ENCODE measurements around the gene CTSD. TPM values are rescaled to one million over a fixed set of nuclear protein-coding genes. Genes with fewer than 3 reads are reported as not detected.

CTSD gene
- total RNA-seq, 1 experiment from 2014 or later = 26.1 TPM

DNA sequence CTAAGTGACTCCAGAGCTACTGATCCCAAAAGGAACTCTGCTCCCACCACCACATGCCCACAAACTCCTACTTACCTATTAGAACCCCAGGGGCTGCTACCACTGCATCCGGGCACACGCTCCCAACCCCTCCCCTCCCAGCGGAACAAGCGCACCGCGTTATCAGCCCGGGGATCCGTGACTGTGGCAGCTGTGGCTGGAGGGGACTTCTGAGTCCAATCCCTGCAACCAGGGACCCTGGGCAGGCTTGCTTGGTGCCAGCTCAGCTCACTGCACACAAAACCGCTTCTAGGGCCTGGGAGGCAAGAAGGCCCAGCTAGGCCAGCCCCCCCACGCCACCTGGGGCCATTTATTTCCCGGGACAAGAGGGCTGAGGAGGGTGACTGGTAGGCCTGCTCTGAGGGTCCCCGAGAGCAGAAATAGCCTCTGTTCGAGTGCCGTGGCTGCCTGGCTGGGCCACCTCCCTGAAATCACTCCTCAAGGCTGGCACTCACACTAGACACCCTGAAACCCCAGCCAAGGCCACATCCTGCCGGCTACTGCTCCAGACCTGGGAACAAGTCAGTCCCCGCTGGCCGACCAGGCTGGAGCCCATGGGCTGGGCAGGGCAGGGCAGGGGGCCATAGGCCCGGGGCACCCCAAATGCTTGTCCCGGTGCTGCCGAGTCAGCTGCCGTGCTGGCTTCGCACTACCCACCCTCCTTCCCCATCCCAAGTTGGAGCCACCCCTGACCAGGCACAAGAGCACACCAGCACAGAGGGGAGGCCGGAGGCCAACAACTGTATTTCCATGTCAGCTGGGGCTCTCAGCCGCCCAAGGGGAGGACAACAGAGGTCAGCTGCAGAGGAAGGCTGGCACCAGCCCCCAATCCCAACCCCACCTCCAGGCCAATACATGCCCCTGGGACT, 11.5 kb downstream of the CTSD start:
- no peak overlapping the region for H3K4me3 ChIP-seq (ENCODE audit: low read length)
- peaks cover 9% of the 10 kb centered on the region for H3K4me1 ChIP-seq (ENCODE audit: low read length)
- H3K9me3 ChIP-seq (ENCODE audit: low read length) = no peaks in the 10 kb centered on the region
- H3K4me2 ChIP-seq (ENCODE audit: low read depth, low read length, poor library complexity, severe bottlenecking) = no peak overlapping the region
- H3K9ac ChIP-seq (ENCODE audit: low read length) = no peak overlapping the region
- no peaks in the 10 kb centered on the region for H3K27me3 ChIP-seq (ENCODE audit: low read length)
- H3K9me2 ChIP-seq (replicated peaks; ENCODE audit: insufficient read depth, low read length) = no peaks in the 10 kb centered on the region
- H3K27ac ChIP-seq (ENCODE audit: low read length) = no peak overlapping the region
- no peak overlapping the region for H2AFZ ChIP-seq (ENCODE audit: low read length)
- no peaks in the 10 kb centered on the region for H3K79me2 ChIP-seq (ENCODE audit: low read length)
- H3K36me3 ChIP-seq (ENCODE audit: insufficient read depth, low read length) = no peaks in the 10 kb centered on the region
- DNase-seq = no peak
- no peaks in the 10 kb centered on the region for H4K20me1 ChIP-seq (ENCODE audit: insufficient read depth, low read depth, low read length)

DNA sequence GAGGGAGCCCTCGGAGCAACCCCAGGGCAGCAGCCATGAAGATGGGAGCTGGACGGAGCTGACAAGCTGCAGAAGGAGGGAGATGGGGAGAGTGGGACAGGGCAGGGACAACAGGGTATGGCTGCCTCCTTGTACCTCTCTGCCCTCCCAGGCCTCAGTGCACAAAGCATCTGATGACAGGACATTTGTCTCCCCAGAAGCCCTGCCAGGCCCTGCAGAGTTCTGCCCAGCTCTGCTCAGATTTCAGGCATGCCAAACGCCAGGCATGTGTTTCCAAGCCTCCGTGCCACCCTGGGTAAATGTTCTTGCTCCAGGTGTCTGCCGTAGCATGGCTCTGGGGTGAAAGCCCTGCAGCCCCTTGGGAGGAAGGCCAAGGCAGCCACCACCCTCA, 12.2 kb downstream of the CTSD start:
- Histone ChIP-seq H4K20me1 (ENCODE audit: insufficient read depth, low read depth, low read length) (no peaks in the 10 kb centered on the region), H3K4me1 (ENCODE audit: low read length) (peaks cover 9% of the 10 kb centered on the region), H2AFZ (ENCODE audit: low read length) (no peak overlapping the region), H3K36me3 (ENCODE audit: insufficient read depth, low read length) (no peaks in the 10 kb centered on the region), H3K9me2 (replicated peaks; ENCODE audit: insufficient read depth, low read length) (no peaks in the 10 kb centered on the region), H3K79me2 (ENCODE audit: low read length) (no peaks in the 10 kb centered on the region), H3K4me3 (ENCODE audit: low read length) (no peak overlapping the region), H3K9me3 (ENCODE audit: low read length) (no peaks in the 10 kb centered on the region), H3K9ac (ENCODE audit: low read length) (no peak overlapping the region), H3K27ac (ENCODE audit: low read length) (no peak overlapping the region), H3K27me3 (ENCODE audit: low read length) (no peaks in the 10 kb centered on the region), H3K4me2 (ENCODE audit: low read depth, low read length, poor library complexity, severe bottlenecking) (no peak overlapping the region)
- DNase-seq = no peak

DNA sequence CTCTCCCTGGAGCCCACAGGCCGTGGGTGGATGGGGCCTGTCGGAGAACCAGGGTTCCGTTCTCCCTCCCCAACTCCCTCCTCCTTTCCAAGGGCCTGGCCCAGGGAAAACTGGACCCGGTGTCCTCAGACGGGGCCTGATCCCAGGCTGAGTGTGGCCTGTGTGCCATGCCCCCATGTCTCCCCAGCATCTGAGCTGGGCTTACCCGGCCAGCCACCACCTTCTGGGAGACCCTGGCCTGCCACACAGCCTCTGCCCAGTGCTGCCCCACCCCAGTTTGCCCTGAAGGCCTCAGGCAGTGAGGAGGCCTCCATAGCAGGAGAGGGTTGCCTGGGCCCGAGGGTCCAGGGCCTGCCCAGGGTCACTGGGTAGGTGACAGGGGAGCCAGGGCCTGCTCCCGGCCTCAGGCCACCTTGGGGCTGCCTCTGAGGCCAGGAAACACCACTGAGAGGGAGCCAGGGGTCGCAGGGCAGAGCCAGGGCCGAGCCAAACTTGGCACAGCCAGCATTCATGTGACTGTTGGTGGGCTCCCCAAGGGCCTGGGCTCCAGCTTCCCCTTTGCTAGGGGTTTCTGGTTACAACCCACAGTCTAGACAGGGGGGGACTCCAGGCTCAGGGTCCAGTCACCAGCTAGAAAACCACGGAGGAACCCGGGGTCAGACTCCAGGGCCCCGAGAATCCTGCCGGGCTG, 12.7 kb downstream of the CTSD start:
- no peak overlapping the region for H3K4me2 ChIP-seq (ENCODE audit: low read depth, low read length, poor library complexity, severe bottlenecking)
- DNase-seq = no peak
- no peak overlapping the region for H2AFZ ChIP-seq (ENCODE audit: low read length)
- H3K79me2 ChIP-seq (ENCODE audit: low read length) = no peaks in the 10 kb centered on the region
- no peaks in the 10 kb centered on the region for H3K9me2 ChIP-seq (replicated peaks; ENCODE audit: insufficient read depth, low read length)
- H4K20me1 ChIP-seq (ENCODE audit: insufficient read depth, low read depth, low read length) = no peaks in the 10 kb centered on the region
- H3K4me3 ChIP-seq (ENCODE audit: low read length) = no peak overlapping the region
- no peaks in the 10 kb centered on the region for H3K27me3 ChIP-seq (ENCODE audit: low read length)
- no peaks in the 10 kb centered on the region for H3K9me3 ChIP-seq (ENCODE audit: low read length)
- H3K36me3 ChIP-seq (ENCODE audit: insufficient read depth, low read length) = no peaks in the 10 kb centered on the region
- no peak overlapping the region for H3K27ac ChIP-seq (ENCODE audit: low read length)
- H3K4me1 ChIP-seq (ENCODE audit: low read length) = peaks cover 9% of the 10 kb centered on the region
- no peak overlapping the region for H3K9ac ChIP-seq (ENCODE audit: low read length)

DNA sequence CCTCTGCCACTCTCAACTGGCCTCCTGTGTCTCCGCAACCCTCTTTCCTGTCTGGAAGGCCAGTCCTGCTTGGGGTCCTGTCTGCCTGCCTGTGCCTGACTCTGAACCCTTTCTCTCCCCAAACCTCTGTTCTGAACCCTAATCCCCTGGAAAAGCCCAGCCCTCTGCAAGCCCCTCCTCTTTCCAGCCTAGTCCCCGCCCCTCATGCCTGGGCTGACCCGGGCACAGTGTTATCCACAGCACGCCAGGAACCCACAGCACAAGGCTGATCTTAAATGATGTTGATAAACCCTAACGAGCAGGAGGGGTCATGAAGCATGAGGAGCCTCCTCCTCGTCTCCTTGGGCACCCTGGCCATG, 13.3 kb downstream of the CTSD start, which contains the start of gene IFITM10:
TSS of gene IFITM10 (minus strand) at position 115 of the 359 bp plus-strand sequence. CDS start 153 bp downstream, outside the sequence.
- Histone ChIP-seq H3K27me3 (ENCODE audit: low read length) (no peaks in the 10 kb centered on the region), H3K9me2 (replicated peaks; ENCODE audit: insufficient read depth, low read length) (no peaks in the 10 kb centered on the region), H3K79me2 (ENCODE audit: low read length) (no peaks in the 10 kb centered on the region), H3K27ac (ENCODE audit: low read length) (no peak within 1 kb of the TSS), H3K36me3 (ENCODE audit: insufficient read depth, low read length) (no peaks in the 10 kb centered on the region), H4K20me1 (ENCODE audit: insufficient read depth, low read depth, low read length) (no peaks in the 10 kb centered on the region), H2AFZ (ENCODE audit: low read length) (no peak within 1 kb of the TSS), H3K4me3 (ENCODE audit: low read length) (no peak within 1 kb of the TSS), H3K9ac (ENCODE audit: low read length) (no peak within 1 kb of the TSS), H3K4me2 (ENCODE audit: low read depth, low read length, poor library complexity, severe bottlenecking) (no peak within 1 kb of the TSS), H3K9me3 (ENCODE audit: low read length) (no peaks in the 10 kb centered on the region), H3K4me1 (ENCODE audit: low read length) (peaks cover 9% of the 10 kb centered on the region)
- no peak for DNase-seq

DNA sequence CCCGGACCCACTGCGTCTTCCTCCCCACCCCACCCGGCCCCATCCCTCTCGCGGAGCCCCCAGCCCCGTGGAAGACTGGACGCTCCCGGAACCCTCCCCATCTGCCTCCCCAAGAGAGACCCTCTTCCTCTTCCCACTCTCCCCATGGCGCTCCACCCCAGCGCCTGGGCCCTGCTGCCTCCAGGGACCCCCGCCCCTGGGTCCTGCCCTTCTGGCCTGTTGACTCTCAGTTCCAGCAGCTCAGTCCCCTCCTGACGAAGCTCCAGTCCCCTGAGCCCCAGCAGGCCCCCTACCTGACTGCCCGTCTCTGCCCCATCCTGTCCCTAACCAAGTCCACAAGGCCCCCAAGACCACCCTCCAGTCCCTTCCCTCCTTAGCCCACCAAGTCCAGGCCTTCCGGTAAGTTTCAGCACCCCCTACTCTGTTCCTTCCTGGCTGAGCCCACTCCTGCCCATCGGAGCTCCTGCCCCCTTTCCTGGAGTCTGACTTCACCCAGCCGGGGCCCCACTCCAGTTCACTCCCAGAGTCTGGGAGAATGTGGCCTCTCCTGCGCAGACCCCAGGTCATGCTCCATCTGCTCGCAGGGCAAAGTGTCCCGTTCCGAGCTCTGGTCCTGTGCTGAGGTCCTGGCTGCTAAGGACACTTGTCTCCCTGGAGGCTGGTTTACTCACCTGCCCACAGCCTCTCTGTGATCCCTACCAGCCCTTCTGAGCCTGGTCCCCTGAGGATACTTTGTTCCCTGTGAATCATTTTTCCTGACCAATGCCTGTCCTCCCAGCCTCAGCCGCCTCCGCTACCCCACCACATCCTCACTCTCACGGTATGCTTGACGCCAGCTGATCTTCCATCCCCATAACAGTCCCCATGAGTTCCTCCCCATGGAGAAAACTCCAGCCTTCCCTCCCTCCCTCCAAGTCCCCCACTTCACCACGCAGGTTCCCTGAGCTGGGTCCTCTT, 14.1 kb downstream of the CTSD start:
- peaks cover 9% of the 10 kb centered on the region for H3K4me1 ChIP-seq (ENCODE audit: low read length)
- no peak overlapping the region for H3K9ac ChIP-seq (ENCODE audit: low read length)
- no peaks in the 10 kb centered on the region for H3K79me2 ChIP-seq (ENCODE audit: low read length)
- no peaks in the 10 kb centered on the region for H4K20me1 ChIP-seq (ENCODE audit: insufficient read depth, low read depth, low read length)
- no peaks in the 10 kb centered on the region for H3K27me3 ChIP-seq (ENCODE audit: low read length)
- no peak overlapping the region for H3K4me3 ChIP-seq (ENCODE audit: low read length)
- no peak overlapping the region for H3K27ac ChIP-seq (ENCODE audit: low read length)
- no peaks in the 10 kb centered on the region for H3K36me3 ChIP-seq (ENCODE audit: insufficient read depth, low read length)
- no peaks in the 10 kb centered on the region for H3K9me2 ChIP-seq (replicated peaks; ENCODE audit: insufficient read depth, low read length)
- no peaks in the 10 kb centered on the region for H3K9me3 ChIP-seq (ENCODE audit: low read length)
- H3K4me2 ChIP-seq (ENCODE audit: low read depth, low read length, poor library complexity, severe bottlenecking) = no peak overlapping the region
- DNase-seq = no peak
- H2AFZ ChIP-seq (ENCODE audit: low read length) = no peak overlapping the region

DNA sequence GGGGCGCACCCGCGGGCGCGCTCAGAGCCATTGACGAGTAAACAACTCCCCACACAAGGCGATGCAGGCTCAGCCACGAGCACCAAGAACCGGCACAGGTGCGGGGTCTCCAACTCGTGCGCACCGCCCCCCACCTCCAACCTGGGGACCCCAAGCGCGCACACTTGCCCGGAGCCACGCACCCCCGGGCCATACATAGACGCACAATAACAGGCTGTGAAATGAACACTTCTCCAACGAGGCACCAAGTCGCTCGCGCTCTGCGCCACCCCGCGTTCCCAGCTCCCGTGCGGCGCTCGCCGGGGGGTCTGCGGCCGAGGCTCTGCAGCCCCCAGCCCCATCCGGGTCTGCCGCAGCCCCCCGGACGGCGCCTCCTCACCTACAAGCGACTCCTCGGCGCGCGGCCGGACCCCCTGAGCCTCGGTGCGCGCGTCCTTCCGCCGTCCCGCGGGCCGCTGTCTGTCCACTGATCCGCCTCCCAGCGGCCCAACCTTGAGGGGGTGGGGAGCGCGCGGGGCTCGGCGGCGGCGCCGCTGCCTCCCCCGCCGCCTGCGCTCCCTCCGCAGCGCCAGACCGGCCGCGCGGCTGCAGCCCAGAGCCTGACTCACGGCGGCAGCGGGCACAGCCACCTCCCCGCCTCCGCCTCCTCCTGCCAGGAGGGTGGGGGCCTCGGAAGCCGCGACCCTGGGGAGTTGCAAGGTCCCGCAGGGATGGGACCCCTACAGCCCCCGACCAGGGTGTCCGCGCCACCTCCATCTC, 14.9 kb downstream of the CTSD start:
- Histone ChIP-seq H3K9ac (ENCODE audit: low read length) (no peak overlapping the region), H3K27me3 (ENCODE audit: low read length) (no peaks in the 10 kb centered on the region), H3K27ac (ENCODE audit: low read length) (no peak overlapping the region), H3K9me2 (replicated peaks; ENCODE audit: insufficient read depth, low read length) (no peaks in the 10 kb centered on the region), H3K4me3 (ENCODE audit: low read length) (no peak overlapping the region), H4K20me1 (ENCODE audit: insufficient read depth, low read depth, low read length) (no peaks in the 10 kb centered on the region), H3K36me3 (ENCODE audit: insufficient read depth, low read length) (no peaks in the 10 kb centered on the region), H3K79me2 (ENCODE audit: low read length) (no peaks in the 10 kb centered on the region), H3K4me2 (ENCODE audit: low read depth, low read length, poor library complexity, severe bottlenecking) (no peak overlapping the region), H3K9me3 (ENCODE audit: low read length) (no peaks in the 10 kb centered on the region), H2AFZ (ENCODE audit: low read length) (no peak overlapping the region), H3K4me1 (ENCODE audit: low read length) (peaks cover 9% of the 10 kb centered on the region)
- DNase-seq = no peak

DNA sequence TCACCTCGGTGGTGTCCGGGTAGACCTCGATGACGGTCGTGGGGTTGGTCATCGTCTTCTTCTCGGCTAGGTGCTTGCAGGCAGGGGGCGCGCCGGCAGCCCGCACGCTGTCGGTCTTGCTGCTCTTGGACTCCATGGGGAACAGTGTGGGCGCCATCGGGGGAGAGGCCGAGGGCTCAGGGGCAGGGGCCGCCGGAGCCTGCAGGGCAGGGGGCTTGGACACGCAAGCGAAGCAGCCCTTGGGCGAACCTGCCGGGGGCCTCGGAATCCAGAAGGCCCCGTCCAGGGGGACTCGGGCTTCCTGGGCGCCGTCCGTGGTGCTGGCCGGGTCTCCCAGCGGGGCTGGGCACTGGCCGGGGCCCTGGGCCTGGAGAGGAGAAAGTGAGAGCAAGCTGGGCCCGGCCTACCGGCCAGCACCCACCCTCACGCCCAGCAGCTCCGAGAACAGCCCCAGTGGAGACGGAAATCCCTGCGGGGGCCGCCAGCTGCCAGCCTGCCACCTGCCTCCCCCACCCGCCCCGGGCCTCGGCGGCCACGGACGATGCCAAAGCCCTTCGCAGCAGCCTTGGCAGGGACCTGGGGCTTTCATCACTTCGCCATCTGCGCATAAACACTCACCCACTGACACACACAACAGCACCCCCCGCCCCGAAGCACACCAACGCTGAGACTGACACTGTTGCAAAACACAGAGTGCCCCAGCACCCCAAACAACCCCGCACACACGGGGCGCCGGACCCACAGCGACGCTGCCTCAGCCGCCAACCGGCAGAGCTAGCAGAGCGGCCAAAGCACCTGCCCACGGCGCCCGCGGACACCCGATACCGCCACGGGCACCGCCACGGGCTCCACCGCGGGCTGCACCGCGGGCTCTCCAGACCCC, 15.7 kb downstream of the CTSD start:
- H3K27me3 ChIP-seq (ENCODE audit: low read length) = no peaks in the 10 kb centered on the region
- H2AFZ ChIP-seq (ENCODE audit: low read length) = no peak overlapping the region
- peaks cover 9% of the 10 kb centered on the region for H3K4me1 ChIP-seq (ENCODE audit: low read length)
- H4K20me1 ChIP-seq (ENCODE audit: insufficient read depth, low read depth, low read length) = no peaks in the 10 kb centered on the region
- no peaks in the 10 kb centered on the region for H3K9me2 ChIP-seq (replicated peaks; ENCODE audit: insufficient read depth, low read length)
- H3K9me3 ChIP-seq (ENCODE audit: low read length) = no peaks in the 10 kb centered on the region
- no peak for DNase-seq
- H3K4me3 ChIP-seq (ENCODE audit: low read length) = no peak overlapping the region
- H3K4me2 ChIP-seq (ENCODE audit: low read depth, low read length, poor library complexity, severe bottlenecking) = no peak overlapping the region
- H3K9ac ChIP-seq (ENCODE audit: low read length) = no peak overlapping the region
- H3K27ac ChIP-seq (ENCODE audit: low read length) = no peak overlapping the region
- no peaks in the 10 kb centered on the region for H3K79me2 ChIP-seq (ENCODE audit: low read length)
- H3K36me3 ChIP-seq (ENCODE audit: insufficient read depth, low read length) = no peaks in the 10 kb centered on the region

Data from Karpas-422 (cell line).